EH (cell line): ENCODE results near the gene UBE2J2.

Experiments used
- DNase-seq: peaks from one replicate; pipeline ENCODE4 v3.0.0-alpha.2; 2015; ENCODE audit warnings: low read depth

UBE2J2 gene

GRCh38 chr1:1309251-1310108, 35.8 kb upstream of the UBE2J2 start:
- DNase-seq: peak; percentile 35

DNA sequence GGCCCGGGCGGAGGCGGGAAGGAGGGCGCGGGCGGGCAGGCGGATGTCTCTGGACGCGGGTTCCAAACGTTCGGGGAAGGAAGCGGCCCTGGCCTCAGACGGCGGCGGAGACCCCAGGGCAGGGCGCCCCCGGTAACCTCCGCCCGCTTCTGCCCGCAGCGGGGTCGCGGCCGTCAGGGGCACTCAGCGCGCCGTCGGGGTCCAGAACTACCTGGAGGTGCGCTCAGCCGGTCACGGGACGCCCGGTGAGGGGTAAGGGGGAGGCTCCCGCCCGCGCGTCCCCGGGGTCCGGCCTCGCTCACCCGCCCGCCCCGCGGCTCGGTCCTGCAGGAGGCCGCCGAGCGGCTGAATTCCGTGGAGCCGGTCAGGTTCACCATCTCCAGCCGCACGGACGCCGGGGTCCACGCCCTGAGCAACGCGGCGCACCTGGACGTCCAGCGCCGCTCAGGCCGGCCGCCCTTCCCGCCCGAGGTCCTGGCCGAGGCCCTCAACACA, 35.1 kb upstream of the UBE2J2 start:
- no peak for DNase-seq

GRCh38 chr1:1307923-1308755, 34.5 kb upstream of the UBE2J2 start, which contains the start of the genes ACAP3 and PUSL1:
Gene ACAP3, minus strand, starts transcription at chr1:1307930. Its CDS starts 115 bp downstream, at chr1:1307815.
Gene PUSL1, plus strand, starts transcription at chr1:1308597. Its CDS starts 47 bp downstream, at chr1:1308644.
- peak; percentile 91 for DNase-seq

GRCh38 chr1:1307261-1307922, 33.7 kb upstream of the UBE2J2 start:
- DNase-seq: peak; percentile 46

- DNase-seq: no peak
These were observed 33.1 kb upstream of the UBE2J2 start for GRCh38 chr1:1306661-1307260.

- peak; percentile 52 for DNase-seq
These were observed 32.5 kb upstream of the UBE2J2 start for GRCh38 chr1:1306070-1306660.

DNA sequence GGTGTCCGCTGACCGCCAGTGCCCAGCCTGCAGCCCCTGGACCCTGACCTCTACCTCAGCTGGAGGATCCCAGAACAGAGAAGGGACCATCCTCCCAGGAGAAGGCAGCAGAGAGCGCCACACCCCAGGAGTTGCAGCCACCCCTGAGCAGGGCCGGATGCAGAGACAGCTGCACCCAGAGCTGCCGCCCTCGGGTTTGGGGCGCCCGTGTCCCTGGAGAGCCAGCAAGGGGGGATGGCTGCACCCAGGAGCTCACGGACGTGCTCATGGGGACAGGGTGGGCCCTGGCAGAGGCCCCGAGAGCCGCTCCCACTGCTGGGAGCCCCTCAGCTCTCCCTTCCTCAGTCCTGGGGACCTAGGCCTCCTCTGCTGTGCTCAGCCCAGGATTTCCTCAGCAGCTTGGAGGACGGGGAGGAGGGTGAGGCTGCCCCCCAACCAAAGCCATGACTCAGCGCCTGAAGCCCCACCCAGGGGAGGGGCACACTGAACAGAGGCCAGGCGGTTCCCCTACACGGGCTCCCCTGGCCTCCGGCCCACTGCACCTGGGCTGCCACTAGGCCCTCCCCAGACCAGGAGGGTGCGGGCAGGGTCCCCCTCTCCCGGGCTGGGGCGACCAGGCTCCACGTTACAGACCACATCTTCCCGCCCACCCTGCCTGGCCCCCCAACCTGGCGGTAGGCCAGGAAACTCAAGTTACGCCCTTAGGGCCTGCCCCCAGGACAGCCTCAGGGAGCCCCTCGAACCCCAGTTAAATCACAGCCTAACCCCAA, 31.8 kb upstream of the UBE2J2 start:
- peak; percentile 85 for DNase-seq

DNA sequence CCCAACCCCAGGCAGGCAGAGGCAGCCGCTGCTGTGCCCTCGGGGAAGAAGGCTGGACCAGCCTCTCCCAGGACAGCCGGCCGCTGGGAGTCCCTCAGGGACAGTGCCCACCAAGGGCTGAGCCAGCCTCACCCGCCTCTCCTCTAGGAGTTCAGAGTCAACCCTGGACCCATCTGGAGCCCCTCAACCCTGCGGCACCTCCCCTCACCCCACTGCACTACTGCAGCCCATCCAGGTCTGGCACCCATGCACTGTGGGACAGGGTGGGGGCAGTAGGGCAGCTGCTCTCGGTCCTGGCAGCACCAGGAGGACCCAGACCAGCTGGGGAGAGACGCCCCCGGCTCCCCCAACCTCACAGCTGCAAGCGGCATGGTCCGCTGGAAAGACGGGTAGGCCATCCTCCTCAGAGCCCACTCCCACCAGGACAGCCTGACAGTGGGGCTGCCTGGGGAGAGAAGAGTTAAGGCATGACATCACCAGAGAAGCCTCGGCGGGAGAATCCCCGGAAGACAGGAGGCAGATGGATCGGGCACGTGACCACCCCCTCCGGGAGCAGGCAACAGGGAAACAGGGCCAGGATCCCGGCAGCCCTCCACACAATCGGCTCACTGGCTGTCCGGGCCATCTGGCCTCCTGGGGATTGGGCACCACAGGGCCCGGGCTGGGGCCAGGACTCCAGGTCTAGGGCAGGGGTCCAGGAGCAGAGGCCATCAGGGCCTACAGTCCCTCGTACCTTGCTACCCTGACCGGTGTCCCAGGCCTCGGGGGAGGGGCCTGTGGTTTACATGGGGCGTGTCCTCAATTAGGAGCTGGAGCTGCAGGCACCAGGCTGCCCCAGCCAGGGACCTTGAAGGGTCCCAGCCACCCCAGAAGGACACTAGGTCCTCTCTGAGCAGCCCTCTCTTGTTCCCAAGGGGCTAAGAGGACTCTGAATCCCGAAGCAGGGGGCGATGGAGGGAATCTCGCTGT, 31.0 kb upstream of the UBE2J2 start:
- DNase-seq: peak; percentile 90

DNA sequence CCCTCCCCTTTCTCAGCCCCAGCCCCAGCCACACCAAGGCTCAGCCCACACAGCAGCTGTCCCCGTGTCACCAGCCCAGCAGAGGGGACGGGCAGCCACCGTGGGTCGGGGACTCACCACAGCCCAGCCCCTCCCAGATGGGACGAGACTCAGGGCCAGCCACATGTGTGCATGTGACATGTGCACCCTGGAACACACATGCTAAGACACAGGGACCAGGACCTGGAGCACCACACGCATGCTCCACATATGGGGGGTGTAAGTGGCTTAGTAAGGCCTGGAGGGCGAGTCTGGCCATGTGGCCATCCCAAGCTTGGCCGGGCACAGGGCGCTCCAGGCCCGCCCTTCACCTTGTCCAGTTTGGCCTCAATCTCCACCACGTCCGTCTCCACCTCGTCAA, 30.1 kb upstream of the UBE2J2 start:
- no peak for DNase-seq

- no peak for DNase-seq
These were observed 29.4 kb upstream of the UBE2J2 start for GRCh38 chr1:1302951-1303509.

DNA sequence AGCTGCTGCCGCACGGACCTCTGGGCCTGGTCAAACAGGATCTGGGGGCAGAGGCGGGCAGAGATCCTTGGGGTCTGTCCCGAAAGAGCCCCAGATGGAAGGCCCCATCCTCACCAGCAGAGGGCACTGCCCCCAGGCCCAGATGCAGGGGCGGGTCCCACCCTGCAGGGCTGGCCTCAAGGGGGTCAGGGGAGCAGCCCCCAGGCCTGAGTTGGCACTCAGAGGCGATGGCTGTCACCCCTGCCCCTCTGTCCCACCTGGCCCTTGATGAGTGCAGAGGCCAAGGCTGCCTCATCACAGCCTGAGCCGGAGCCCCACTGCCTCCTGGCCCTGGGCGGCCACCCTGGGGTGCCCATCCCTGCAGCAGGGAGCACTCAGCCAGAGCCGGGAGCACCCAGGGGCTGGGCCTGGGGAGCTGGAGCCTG, 28.4 kb upstream of the UBE2J2 start:
- no peak for DNase-seq

DNA sequence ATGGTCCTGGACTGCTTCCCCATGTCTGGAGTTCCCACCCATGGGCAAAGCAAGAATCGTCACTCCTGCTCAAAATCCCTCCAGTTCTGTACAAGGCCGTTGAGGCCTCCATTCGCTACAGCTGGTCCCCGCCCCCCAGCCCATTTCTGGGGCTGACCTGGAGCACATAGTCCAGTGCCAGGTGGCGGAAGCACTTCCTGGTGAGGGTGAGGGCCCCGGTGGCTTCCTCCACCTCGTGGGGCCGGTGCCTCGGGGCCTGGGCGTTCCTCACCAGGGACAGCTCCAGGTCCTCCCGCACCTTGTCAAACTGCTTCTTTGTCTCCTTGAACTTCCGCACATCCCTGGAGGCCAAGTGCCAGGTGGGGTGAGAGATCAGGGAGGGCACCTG, 26.7 kb upstream of the UBE2J2 start:
- DNase-seq: no peak

- DNase-seq: no peak
These were observed 26.2 kb upstream of the UBE2J2 start for GRCh38 chr1:1299686-1300351.

DNA sequence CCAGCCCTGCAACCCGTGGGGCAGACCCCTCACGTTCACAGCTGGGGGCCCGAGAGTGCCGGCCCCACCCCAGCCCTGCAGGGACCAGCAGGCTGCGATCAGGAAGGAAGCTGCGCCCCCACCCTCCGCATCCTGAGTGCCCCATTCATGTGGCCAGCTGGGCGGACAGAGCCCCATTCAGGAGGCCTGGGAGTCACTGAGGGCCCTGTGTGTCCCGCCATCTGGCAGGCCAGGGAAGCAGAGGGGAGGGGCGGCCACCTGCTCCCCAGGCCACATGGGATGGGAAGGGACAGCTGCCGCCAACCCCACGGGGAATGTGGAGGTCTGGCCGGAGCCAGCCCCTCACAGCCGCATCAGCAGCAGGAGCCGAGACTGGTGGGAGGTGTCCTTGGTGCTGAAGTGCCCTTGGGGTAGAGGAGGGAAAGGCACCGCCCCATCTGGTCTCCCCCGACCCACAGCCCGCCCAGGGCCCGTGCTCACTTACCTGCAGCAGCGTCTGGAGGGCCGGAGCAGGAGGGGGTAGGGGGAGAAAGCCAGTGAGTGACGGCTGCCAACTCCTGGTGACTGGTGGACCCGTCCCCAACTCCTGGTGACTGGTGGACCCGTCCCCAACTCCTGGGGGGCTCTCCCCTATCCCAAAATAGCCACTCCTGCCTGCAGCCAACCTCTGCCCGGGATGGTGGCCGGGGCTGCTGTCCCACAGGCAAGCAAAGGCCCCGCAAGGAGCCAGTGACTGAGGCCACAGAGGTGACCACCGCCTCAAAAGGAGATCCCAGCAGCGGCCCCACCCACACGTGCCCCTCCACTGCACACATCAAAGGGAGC, 25.4 kb upstream of the UBE2J2 start:
- peak; percentile 34 for DNase-seq

DNA sequence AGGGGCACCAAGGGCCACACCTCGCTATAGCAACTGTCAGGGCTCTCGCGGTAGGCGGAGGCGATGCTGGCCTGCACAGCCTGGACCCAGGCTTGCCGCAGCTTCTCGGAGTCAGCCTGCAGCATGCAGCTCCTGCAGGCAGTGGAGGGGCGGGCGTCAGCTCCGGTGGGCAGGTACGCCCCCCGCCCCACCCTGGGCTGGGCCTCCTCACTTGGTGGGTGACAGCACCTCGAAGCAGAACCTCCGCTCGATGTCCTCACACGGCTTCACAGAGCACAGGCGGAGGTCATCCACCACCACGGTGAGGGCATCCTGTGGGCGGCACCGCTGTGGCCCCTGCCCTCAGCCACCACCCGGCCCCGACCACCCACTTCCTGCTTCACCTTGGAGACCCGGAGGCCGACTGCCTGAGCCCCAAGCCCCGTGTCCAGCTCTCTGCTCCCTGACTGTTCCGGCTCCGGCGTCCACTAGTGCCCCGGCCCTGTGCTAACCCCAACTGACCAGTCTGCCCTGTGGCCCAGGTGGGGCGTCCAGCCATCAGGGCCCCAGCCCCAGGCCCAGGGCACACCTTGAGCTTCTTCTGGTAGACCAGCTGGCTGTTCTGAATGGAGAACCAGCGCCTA, 24.3 kb upstream of the UBE2J2 start:
- no peak for DNase-seq

GRCh38 chr1:1296070-1297061, 22.7 kb upstream of the UBE2J2 start:
- no peak for DNase-seq
